K562 (cell line): ENCODE data around the gene MFAP1. TPM values are rescaled to one million over a fixed set of nuclear protein-coding genes. Genes with fewer than 3 reads are reported as not detected.

Experiments used
- ATAC-seq: fragments of 200-7000 bp; cut with Tn5 transposase; 3 replicates; pipeline ENCODE4 v1.9.1; 2020; ENCODE audit warnings: moderate library complexity
- BruUV-seq: library from RNA; stranded (reverse); fragments of 400-500 nt; replicated peaks from 2 replicates; lab custom pipeline; 2021; lab: Mats Ljungman, UMichigan
- CTCF ChIA-PET: fragments of 300-600 bp; formaldehyde crosslinking; extraction: SDS; loops from one replicate; lab custom pipeline; 2021; ENCODE audit warnings: low intra/inter-chr PET ratio; lab: Yijun Ruan, JAX
- POLR2A ChIA-PET: fragments of 300-600, 350-650 bp; sonication (Branson Sonifier 250); formaldehyde crosslinking; extraction: SDS; loops from one replicate; lab custom pipeline; 2021; ENCODE audit warnings: antibody characterized with exemption, inconsistent platforms; lab: Yijun Ruan, JAX
- DNase-seq, 4 experiments: peaks; one replicate each; pipeline versions ENCODE4 v3.0.0 to v3.0.0-alpha.2; 2011 to 2018; ENCODE audit warnings: low spot score in 3 of 4, mixed read lengths in 3 of 4; ENCODE audit errors: extremely low read depth in 1 of 4
- FAIRE-seq: peaks from 2 replicates; lab custom pipeline; 2011; peaks lifted over from hg19 to GRCh38; lab: Jason Lieb, UNC
- H2AFZ ChIP-seq: 2 replicates; pipeline ENCODE4 v1.6.0; 2011; ENCODE audit warnings: low read depth, low read length, control low read depth, inconsistent platforms
- H3K27ac ChIP-seq: fragments of 200-600 bp; 3 replicates; pipeline ENCODE4 v1.8.0; 2011; ENCODE audit warnings: low read depth, mild to moderate bottlenecking, control low read depth, inconsistent platforms, low read length, moderate library complexity, mixed read lengths; ENCODE audit errors: extremely low read depth
- H3K27me3 ChIP-seq, 2 experiments: fragments of 300-600 bp in 1 of 2; 2 replicates in 1 of 2; 3 replicates in 1 of 2; pipeline versions ENCODE4 v1.6.0 to v1.8.0; 2011; ENCODE audit warnings: inconsistent platforms in 2 of 2, low read length in 2 of 2, mild to moderate bottlenecking in 1 of 2, mixed read lengths in 1 of 2, moderate library complexity in 1 of 2; ENCODE audit not compliant: control insufficient read depth in 2 of 2, insufficient read depth in 2 of 2
- H3K36me3 ChIP-seq: fragments of 300-600 bp; 3 replicates; pipeline ENCODE4 v1.8.0; 2011; ENCODE audit warnings: mild to moderate bottlenecking, low read length, inconsistent platforms; ENCODE audit not compliant: control insufficient read depth, insufficient read depth
- H3K4me1 ChIP-seq, 2 experiments: fragments of 200-600 bp in 1 of 2; replicated peaks in 1 of 2; 2 replicates in 1 of 2; 3 replicates in 1 of 2; pipeline versions ENCODE4 v1.5.1 to v1.8.0; 2011; ENCODE audit warnings: inconsistent platforms in 2 of 2, low read length in 2 of 2, mild to moderate bottlenecking in 1 of 2, mixed read lengths in 1 of 2, moderate library complexity in 1 of 2; ENCODE audit not compliant: control insufficient read depth in 2 of 2, insufficient read depth in 2 of 2
- H3K4me2 ChIP-seq: 2 replicates; pipeline ENCODE4 v1.6.1; 2011; ENCODE audit warnings: low read length, control low read depth, inconsistent platforms, mixed read lengths; ENCODE audit not compliant: insufficient read depth
- H3K4me3 ChIP-seq: fragments of 200-600 bp; sonication (generic), shearing (Covaris generic); 2 replicates; pipeline ENCODE4 v1.5.1; 2016; ENCODE audit warnings: control low read depth, inconsistent platforms
- H3K79me2 ChIP-seq: fragments of 200-600 bp; 3 replicates; pipeline ENCODE4 v1.8.0; 2011; ENCODE audit warnings: low read length, inconsistent platforms; ENCODE audit not compliant: control insufficient read depth, insufficient read depth
- H3K9ac ChIP-seq, 2 experiments: 2 replicates each; pipeline versions ENCODE4 v1.6.0 to v1.6.1; 2011; ENCODE audit warnings: low read depth in 2 of 2, low read length in 2 of 2, control low read depth in 1 of 2, inconsistent platforms in 1 of 2, mild to moderate bottlenecking in 1 of 2, mixed read lengths in 1 of 2; ENCODE audit not compliant: insufficient read depth in 1 of 2
- H3K9me1 ChIP-seq: one replicate; pipeline ENCODE4 v1.6.0; 2011; ENCODE audit warnings: inconsistent platforms, mild to moderate bottlenecking, low read length, moderate library complexity; ENCODE audit not compliant: control insufficient read depth, insufficient read depth
- H3K9me3 ChIP-seq: replicated peaks from 2 replicates; pipeline ENCODE4 v1.5.1; 2011; ENCODE audit warnings: low read depth, low read length, inconsistent platforms; ENCODE audit not compliant: control insufficient read depth, insufficient read depth
- H4K20me1 ChIP-seq: replicated peaks from 2 replicates; pipeline ENCODE4 v1.6.1; 2011; ENCODE audit warnings: low read length, inconsistent platforms, mixed read lengths; ENCODE audit not compliant: control insufficient read depth, insufficient read depth
- CREBBP ChIP-seq: IDR thresholded peaks from one replicate; pipeline ENCODE4 v1.6.1; 2012; ENCODE audit warnings: low read depth, mild to moderate bottlenecking, control low read depth, inconsistent platforms, low read length
- DDX20 ChIP-seq: fragments of 450-650 bp; IDR thresholded peaks from 2 replicates; pipeline ENCODE4 v1.6.1; 2016; ENCODE audit warnings: missing genetic modification characterization, low read depth, mild to moderate bottlenecking, missing compliant biosample characterization, moderate library complexity
- HLTF ChIP-seq: fragments of 450-650 bp; IDR thresholded peaks from 2 replicates; pipeline ENCODE4 v1.6.1; 2016
- KDM5B ChIP-seq: fragments of 200-600 bp; sonication (generic); IDR thresholded peaks from 2 replicates; pipeline ENCODE4 v1.6.1; 2012; ENCODE audit warnings: low read depth, mild to moderate bottlenecking, moderate library complexity, low read length, control low read depth, inconsistent platforms; ENCODE audit not compliant: insufficient replicate concordance
- PHF20 ChIP-seq: fragments of 450-650 bp; IDR thresholded peaks from 2 replicates; pipeline ENCODE4 v1.6.1; 2018; ENCODE audit not compliant: partially characterized antibody
- PML ChIP-seq: IDR thresholded peaks from 2 replicates; pipeline ENCODE4 v1.6.1; 2012; ENCODE audit warnings: low read length, inconsistent platforms
- POLR2A ChIP-seq: fragments of 450-650 bp; conservative IDR thresholded peaks from 2 replicates; pipeline ENCODE4 v1.6.1; 2016
- POLR2AphosphoS2 ChIP-seq: IDR thresholded peaks from 2 replicates; pipeline ENCODE4 v1.6.1; 2012; ENCODE audit warnings: low read length, improper control_type of control experiment
- PPARD ChIP-seq: fragments of 250-450 bp; sonication (Bioruptor Pico); IDR thresholded peaks from 2 replicates; pipeline ENCODE4 v1.8.0; 2022; ENCODE audit warnings: inconsistent platforms, mild to moderate bottlenecking, moderate library complexity
- PRMT5 ChIP-seq: sonication (generic); formaldehyde crosslinking; IDR thresholded peaks from 2 replicates; pipeline ENCODE4 v1.5.0; 2020; ENCODE audit warnings: missing genetic modification reagents
- RBM14 ChIP-seq: fragments of 200-400 bp; formaldehyde crosslinking; IDR thresholded peaks from 2 replicates; pipeline ENCODE4 v1.6.1; 2018; ENCODE audit warnings: low read depth, mild to moderate bottlenecking, low read length, moderate library complexity, borderline replicate concordance; ENCODE audit not compliant: insufficient read depth
- SMAD4 ChIP-seq: fragments of 250-450 bp; sonication (Bioruptor Pico); conservative IDR thresholded peaks from 2 replicates; pipeline ENCODE4 v1.8.0; 2021; ENCODE audit warnings: inconsistent platforms, mild to moderate bottlenecking, moderate library complexity
- SREBF2 ChIP-seq: sonication (generic); formaldehyde crosslinking; IDR thresholded peaks from 2 replicates; pipeline ENCODE4 v1.4.0; 2020; ENCODE audit warnings: mild to moderate bottlenecking, missing genetic modification reagents
- U2AF2 ChIP-seq: fragments of 200-400 bp; formaldehyde crosslinking; optimal IDR thresholded peaks from 2 replicates; pipeline ENCODE3; 2017; ENCODE audit warnings: low read depth, mild to moderate bottlenecking, low read length
- WHSC1 ChIP-seq: IDR thresholded peaks from one replicate; pipeline ENCODE4 v1.6.1; 2012; ENCODE audit warnings: low read length, control low read depth, inconsistent platforms
- ZNF124 ChIP-seq: sonication (generic); formaldehyde crosslinking; IDR thresholded peaks from 2 replicates; pipeline ENCODE4 v1.8.1; 2022; ENCODE audit warnings: missing genetic modification reagents
- WGBS: fragments of 100-300 bp; shearing (Covaris generic); methylation state at CpG from one replicate; pipeline ENCODE4 v1.1.6; 2016; ENCODE audit warnings: low coverage, mixed read lengths; ENCODE audit not compliant: insufficient coverage; ENCODE audit errors: missing lambda C conversion rate; 5-methylcytosine and 5-hydroxymethylcytosine counted together
- in situ Hi-C: fragments of 300-500 bp; cut with MboI; formaldehyde crosslinking; loops from 4 replicates; pipeline ENCODE4 v1.15.0; 2018; ENCODE audit warnings: inconsistent platforms, mixed read lengths
- intact Hi-C: fragments of 100-400 bp; cut with micrococcal nuclease; formaldehyde crosslinking; loops from 2 replicates; pipeline ENCODE4 v1.14.2; 2022
- polyA plus RNA-seq, 8 experiments: library from polyadenylated mRNA; depleted of rRNA in 4 of 8; stranded (reverse) in 5 of 8; unstranded in 3 of 8; fragments of >200 nt; fragmentation: Nextera tagmentation in 2 of 8; fragmentation: Illumina TruSeq in 1 of 8; extraction: Ambion mirVana in 2 of 8; extraction: Trizol in 1 of 8; gene quantifications; 2 replicates each; pipeline versions ENCODE4 v1.2.1 to v1.2.3, GENCODE V29; 2011 to 2014; ENCODE audit warnings: inconsistent platforms in 1 of 8, missing spikeins in 1 of 8
- total RNA-seq, 7 experiments: library from RNA; depleted of rRNA in 6 of 7; stranded (reverse); fragments of >200 nt in 6 of 7; fragmentation: Illumina TruSeq in 2 of 7; extraction: Trizol in 2 of 7; gene quantifications; 2 replicates each; pipeline versions ENCODE4 v1.2.1 to v1.2.3, GENCODE V29; 2011 to 2021; ENCODE audit warnings: low replicate concordance in 1 of 7
- TF ChIP-seq, protein P1 (sequence below): fragments of 150-350 bp; IDR thresholded peaks from 2 replicates; pipeline ENCODE4 v1.6.1; 2014; ENCODE audit warnings: low read depth, mild to moderate bottlenecking, low read length, borderline replicate concordance
- TF ChIP-seq, protein P2 (sequence below): IDR thresholded peaks from 2 replicates; pipeline ENCODE4 v1.6.1; 2012; ENCODE audit warnings: low read depth, low read length, improper control_type of control experiment, borderline replicate concordance
- TF ChIP-seq, protein P3 (sequence below), 2 experiments: fragments of 450-650 bp in 1 of 2; sonication (generic) in 1 of 2; formaldehyde crosslinking; conservative IDR thresholded peaks; 2 replicates each; pipeline versions ENCODE4 v1.4.0 to v1.8.1; 2020 to 2022; ENCODE audit warnings: mild to moderate bottlenecking in 1 of 2, missing genetic modification reagents in 1 of 2

MFAP1 gene
- total and polyA plus RNA-seq, 9 of the 15 experiments (the other 6 are each of a cell fraction or from before 2014, with no cell fraction given), result 34.9 to 64.1 (median 48.2) TPM

DNA sequence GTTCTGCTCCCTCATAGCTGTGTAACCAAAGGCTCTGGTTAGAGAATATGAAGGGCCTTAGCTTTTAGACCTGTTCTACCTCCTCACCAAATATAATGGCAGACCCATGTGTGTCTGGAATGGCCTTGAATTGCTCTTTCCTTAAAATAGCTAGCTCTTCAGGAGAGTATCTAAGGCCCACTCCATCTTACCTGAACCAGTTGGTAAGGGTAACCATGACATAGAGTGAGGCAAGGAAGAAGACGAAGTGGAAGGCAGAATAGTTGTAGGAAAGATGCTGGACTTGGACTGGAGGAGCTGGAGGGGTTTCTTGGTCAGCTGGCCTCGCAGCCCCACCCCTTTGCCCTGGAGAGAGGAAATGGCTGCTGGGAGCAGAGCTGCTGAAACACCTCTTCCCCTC is 29.3 kb downstream of the MFAP1 start:
- H3K27me3 ChIP-seq, result no peaks in the 10 kb centered on the region
- 84% methylated on average over 2 of the region's 2 CpGs for WGBS
- no TSS peak for BruUV-seq
- H3K9me3 ChIP-seq, result no peaks in the 10 kb centered on the region
- intact Hi-C loops, result no loop called here
- peaks cover 41 to 47% of the 10 kb centered on the region in 2 experiments for H3K4me1 ChIP-seq
- CTCF ChIA-PET, result no interaction called here
- peaks cover 17% of the 10 kb centered on the region for H3K9me1 ChIP-seq
- H3K27ac ChIP-seq, result 0 out of 3 replicates have a peak overlapping the region, but pooled peaks have one; percentile 45
- POLR2A ChIA-PET, result interaction anchor here (0.6 to 4.5 kb wide), 10 partner anchors 9 to 1522 kb away, joined by 3 to 26 read pairs (median 4); partner anchors contain the start of genes GANC, MFAP1 and TMEM87A
- in situ Hi-C loops, result no loop called here
- peak overlapping the region in 1 of 2 experiments; percentile 39; a peak in 1 of 4 replicates for H3K9ac ChIP-seq
- no peak overlapping the region for H3K4me2 ChIP-seq
- H2AFZ ChIP-seq, result no peak overlapping the region
- ATAC-seq (no peak), FAIRE-seq (no peak), DNase-seq (no peak)
- H4K20me1 ChIP-seq, result peaks cover 17% of the 10 kb centered on the region; the same call in 1 of the 2 replicates
- peaks cover 36% of the 10 kb centered on the region for H3K79me2 ChIP-seq
- H3K4me3 ChIP-seq, result no peak overlapping the region
- H3K36me3 ChIP-seq, result peaks cover 62% of the 10 kb centered on the region
- TF ChIP-seq POLR2A, result peak; percentile 54; the same call in 1 of the 2 replicates
- TF ChIP-seq, protein P1, sequence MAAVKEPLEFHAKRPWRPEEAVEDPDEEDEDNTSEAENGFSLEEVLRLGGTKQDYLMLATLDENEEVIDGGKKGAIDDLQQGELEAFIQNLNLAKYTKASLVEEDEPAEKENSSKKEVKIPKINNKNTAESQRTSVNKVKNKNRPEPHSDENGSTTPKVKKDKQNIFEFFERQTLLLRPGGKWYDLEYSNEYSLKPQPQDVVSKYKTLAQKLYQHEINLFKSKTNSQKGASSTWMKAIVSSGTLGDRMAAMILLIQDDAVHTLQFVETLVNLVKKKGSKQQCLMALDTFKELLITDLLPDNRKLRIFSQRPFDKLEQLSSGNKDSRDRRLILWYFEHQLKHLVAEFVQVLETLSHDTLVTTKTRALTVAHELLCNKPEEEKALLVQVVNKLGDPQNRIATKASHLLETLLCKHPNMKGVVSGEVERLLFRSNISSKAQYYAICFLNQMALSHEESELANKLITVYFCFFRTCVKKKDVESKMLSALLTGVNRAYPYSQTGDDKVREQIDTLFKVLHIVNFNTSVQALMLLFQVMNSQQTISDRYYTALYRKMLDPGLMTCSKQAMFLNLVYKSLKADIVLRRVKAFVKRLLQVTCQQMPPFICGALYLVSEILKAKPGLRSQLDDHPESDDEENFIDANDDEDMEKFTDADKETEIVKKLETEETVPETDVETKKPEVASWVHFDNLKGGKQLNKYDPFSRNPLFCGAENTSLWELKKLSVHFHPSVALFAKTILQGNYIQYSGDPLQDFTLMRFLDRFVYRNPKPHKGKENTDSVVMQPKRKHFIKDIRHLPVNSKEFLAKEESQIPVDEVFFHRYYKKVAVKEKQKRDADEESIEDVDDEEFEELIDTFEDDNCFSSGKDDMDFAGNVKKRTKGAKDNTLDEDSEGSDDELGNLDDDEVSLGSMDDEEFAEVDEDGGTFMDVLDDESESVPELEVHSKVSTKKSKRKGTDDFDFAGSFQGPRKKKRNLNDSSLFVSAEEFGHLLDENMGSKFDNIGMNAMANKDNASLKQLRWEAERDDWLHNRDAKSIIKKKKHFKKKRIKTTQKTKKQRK, result no peak
- no peak for TF ChIP-seq SREBF2
- no peak for TF ChIP-seq RBM14
- TF ChIP-seq KDM5B, result peak; percentile 26
- no peak for TF ChIP-seq DDX20 (tag)
- TF ChIP-seq, protein P2, sequence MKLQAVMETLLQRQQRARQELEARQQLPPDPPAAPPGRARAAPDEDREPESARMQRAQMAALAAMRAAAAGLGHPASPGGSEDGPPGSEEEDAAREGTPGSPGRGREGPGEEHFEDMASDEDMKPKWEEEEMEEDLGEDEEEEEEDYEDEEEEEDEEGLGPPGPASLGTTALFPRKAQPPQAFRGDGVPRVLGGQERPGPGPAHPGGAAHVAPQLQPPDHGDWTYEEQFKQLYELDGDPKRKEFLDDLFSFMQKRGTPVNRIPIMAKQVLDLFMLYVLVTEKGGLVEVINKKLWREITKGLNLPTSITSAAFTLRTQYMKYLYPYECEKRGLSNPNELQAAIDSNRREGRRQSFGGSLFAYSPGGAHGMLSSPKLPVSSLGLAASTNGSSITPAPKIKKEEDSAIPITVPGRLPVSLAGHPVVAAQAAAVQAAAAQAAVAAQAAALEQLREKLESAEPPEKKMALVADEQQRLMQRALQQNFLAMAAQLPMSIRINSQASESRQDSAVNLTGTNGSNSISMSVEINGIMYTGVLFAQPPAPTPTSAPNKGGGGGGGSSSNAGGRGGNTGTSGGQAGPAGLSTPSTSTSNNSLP, result no peak
- TF ChIP-seq, protein P3, sequence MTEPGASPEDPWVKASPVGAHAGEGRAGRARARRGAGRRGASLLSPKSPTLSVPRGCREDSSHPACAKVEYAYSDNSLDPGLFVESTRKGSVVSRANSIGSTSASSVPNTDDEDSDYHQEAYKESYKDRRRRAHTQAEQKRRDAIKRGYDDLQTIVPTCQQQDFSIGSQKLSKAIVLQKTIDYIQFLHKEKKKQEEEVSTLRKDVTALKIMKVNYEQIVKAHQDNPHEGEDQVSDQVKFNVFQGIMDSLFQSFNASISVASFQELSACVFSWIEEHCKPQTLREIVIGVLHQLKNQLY (CRISPR knock-in tag; conservative IDR thresholded peaks at IDR 0.05), result no peak
- TF ChIP-seq PPARD (CRISPR knock-in tag), result no peak
- TF ChIP-seq PML, result 0 out of 2 replicates have a peak, but pooled peaks have one; percentile 9
- no peak for TF ChIP-seq ZNF124 (CRISPR knock-in tag)
- no peak for TF ChIP-seq CREBBP
- TF ChIP-seq WHSC1, result no peak
- no peak for TF ChIP-seq SMAD4 (CRISPR knock-in tag)
- TF ChIP-seq PHF20, result no peak
- TF ChIP-seq HLTF, result no peak
- no peak for TF ChIP-seq U2AF2
- TF ChIP-seq POLR2AphosphoS2, result 0 out of 2 replicates have a peak, but pooled peaks have one; percentile 61
- TF ChIP-seq PRMT5 (CRISPR knock-in tag), result no peak
